ENCODE measurements around the gene SPDYC. TPM values are rescaled to one million over a fixed set of nuclear protein-coding genes. Genes with fewer than 3 reads are reported as not detected.

Gene SPDYC
- total RNA-seq, 2 experiments from 2014 or later, result not detected

GRCh38 chr11:65181569-65182257 lies 11.7 kb downstream of the SPDYC start, which contains the start of gene CAPN1:
Gene CAPN1 (plus strand): TSS chr11:65181928. CDS start chr11:65182702, 774 bp downstream.
- Mint-ChIP-seq H3K27me3 (no peaks in the 10 kb centered on the region), H3K4me3 (peak within 1 kb of the TSS; percentile 80), H3K36me3 (ENCODE audit: low read depth) (peaks cover 2% of the 10 kb centered on the region), H3K9me3 (no peaks in the 10 kb centered on the region), H3K4me1 (ENCODE audit: low read depth) (peaks cover 17% of the 10 kb centered on the region), H3K27ac (peak within 1 kb of the TSS; percentile 86)
- intact Hi-C loops (cut with micrococcal nuclease), result no loop called here
- DNase-seq, result peak; percentile 84
- ChIA-PET POLR2A (interaction anchor here (0.9 to 3.0 kb wide), 9 partner anchors 8 to 85 kb away, joined by 3 to 21 read pairs (median 4); partner anchors contain the start of genes FAU, MRPL49, POLA2 and ZNHIT2), CTCF (interaction anchor here (0.6 to 4.0 kb wide), 15 partner anchors 15 to 149 kb away, joined by 3 to 35 read pairs (median 4); partner anchors contain the start of genes CDC42EP2, FAU, MRPL49 and POLA2)
- ATAC-seq, result peak; percentile 84
- TF ChIP-seq CTCF (IDR thresholded peaks at IDR 0.05), result no peak

GRCh38 chr11:65182258-65183170 lies 12.5 kb downstream of the SPDYC start:
- H3K27ac Mint-ChIP-seq, result peak overlapping the region; percentile 79
- intact Hi-C loops (cut with micrococcal nuclease), result no loop called here
- ChIA-PET POLR2A (interaction anchor here (0.6 to 3.0 kb wide), 8 partner anchors 7 to 86 kb away, joined by 3 to 21 read pairs (median 4); partner anchors contain the start of gene POLA2), CTCF (interaction anchor here (0.8 to 4.0 kb wide), 10 partner anchors 14 to 148 kb away, joined by 3 to 35 read pairs (median 4); partner anchors contain the start of genes TM7SF2 and ZNHIT2)
- H3K27me3 Mint-ChIP-seq, result no peaks in the 10 kb centered on the region
- peak overlapping the region; percentile 80 for H3K4me3 Mint-ChIP-seq
- H3K4me1 Mint-ChIP-seq (ENCODE audit: low read depth), result peaks cover 17% of the 10 kb centered on the region
- no peak for TF ChIP-seq CTCF (IDR thresholded peaks at IDR 0.05)
- DNase-seq (peak; percentile 31), ATAC-seq (peak; percentile 4)
- no peaks in the 10 kb centered on the region for H3K9me3 Mint-ChIP-seq
- H3K36me3 Mint-ChIP-seq (ENCODE audit: low read depth), result peaks cover 2% of the 10 kb centered on the region

- H3K27me3 Mint-ChIP-seq, result no peaks in the 10 kb centered on the region
- intact Hi-C loops (cut with micrococcal nuclease), result no loop called here
- peaks cover 17% of the 10 kb centered on the region for H3K4me1 Mint-ChIP-seq (ENCODE audit: low read depth)
- TF ChIP-seq CTCF (IDR thresholded peaks at IDR 0.05), result no peak
- ChIA-PET CTCF (interaction anchor here (1.3 kb wide), 1 partner anchor 73 kb away, joined by 3 read pairs; no protein-coding TSS in a partner anchor), POLR2A (interaction anchor here (0.6 to 3.0 kb wide), 5 partner anchors 23 to 79 kb away, joined by 3 to 21 read pairs (median 4); partner anchors contain the start of gene POLA2)
- H3K4me3 Mint-ChIP-seq, result peak overlapping the region; percentile 80
- ATAC-seq (no peak), DNase-seq (no peak)
- no peak overlapping the region for H3K27ac Mint-ChIP-seq
- H3K9me3 Mint-ChIP-seq, result no peaks in the 10 kb centered on the region
- peaks cover 2% of the 10 kb centered on the region for H3K36me3 Mint-ChIP-seq (ENCODE audit: low read depth)
Measured at GRCh38 chr11:65183201-65183891, 13.3 kb downstream of the SPDYC start.

GRCh38 chr11:65184146-65184545 lies 14.1 kb downstream of the SPDYC start:
- H3K4me3 Mint-ChIP-seq, result no peak overlapping the region
- POLR2A ChIA-PET, result no interaction called here
- no peaks in the 10 kb centered on the region for H3K27me3 Mint-ChIP-seq
- H3K9me3 Mint-ChIP-seq, result no peaks in the 10 kb centered on the region
- ATAC-seq (no peak), DNase-seq (no peak)
- no peak for TF ChIP-seq CTCF (IDR thresholded peaks at IDR 0.05)
- intact Hi-C loops (cut with micrococcal nuclease), result no loop called here
- peaks cover 17% of the 10 kb centered on the region for H3K4me1 Mint-ChIP-seq (ENCODE audit: low read depth)
- no peak overlapping the region for H3K27ac Mint-ChIP-seq
- H3K36me3 Mint-ChIP-seq (ENCODE audit: low read depth), result peaks cover 2% of the 10 kb centered on the region
- CTCF ChIA-PET, result no interaction called here
